BJ (cell line): ENCODE measurements around the gene COQ4. TPM values are rescaled to one million over a fixed set of nuclear protein-coding genes. Genes with fewer than 3 reads are reported as not detected.

Source experiments
- CTCF ChIA-PET: fragments of 350-600 bp; formaldehyde crosslinking; extraction: SDS; loops from one replicate; lab custom pipeline; 2021; ENCODE audit warnings: antibody characterized with exemption, inconsistent platforms; lab: Yijun Ruan, JAX
- POLR2A ChIA-PET: fragments of 300-600 bp; sonication (Branson Sonifier 250); formaldehyde crosslinking; extraction: SDS; loops from one replicate; lab custom pipeline; 2021; ENCODE audit warnings: antibody characterized with exemption; lab: Charles Lee
- DNase-seq: peaks from one replicate; pipeline ENCODE4 v3.0.0-alpha.2; 2011; ENCODE audit warnings: low read depth
- H3K27me3 ChIP-seq: 2 replicates; pipeline ENCODE4 v1.6.0; 2011; ENCODE audit warnings: low read length; ENCODE audit not compliant: control insufficient read depth, insufficient read depth
- H3K36me3 ChIP-seq: 2 replicates; pipeline ENCODE4 v1.5.1; 2011; ENCODE audit warnings: low read length; ENCODE audit not compliant: control insufficient read depth, insufficient read depth
- H3K4me3 ChIP-seq: 2 replicates; pipeline ENCODE4 v1.5.1; 2011; ENCODE audit warnings: low read depth, mild to moderate bottlenecking, control low read depth, low read length
- polyA plus RNA-seq: library from polyadenylated mRNA; depleted of rRNA; stranded (reverse); fragments of >200 nt; gene quantifications from 2 replicates; pipeline ENCODE4 v1.2.3, GENCODE V29; 2011
- TF ChIP-seq, protein P1 (sequence below): IDR thresholded peaks from 2 replicates; pipeline ENCODE4 v1.5.1; 2011; ENCODE audit warnings: low read depth, mild to moderate bottlenecking, control low read depth, inconsistent platforms, low read length, moderate library complexity; ENCODE audit not compliant: insufficient read depth

The COQ4 gene
- polyA plus RNA-seq, 1 experiment = 34.6 TPM

DNA sequence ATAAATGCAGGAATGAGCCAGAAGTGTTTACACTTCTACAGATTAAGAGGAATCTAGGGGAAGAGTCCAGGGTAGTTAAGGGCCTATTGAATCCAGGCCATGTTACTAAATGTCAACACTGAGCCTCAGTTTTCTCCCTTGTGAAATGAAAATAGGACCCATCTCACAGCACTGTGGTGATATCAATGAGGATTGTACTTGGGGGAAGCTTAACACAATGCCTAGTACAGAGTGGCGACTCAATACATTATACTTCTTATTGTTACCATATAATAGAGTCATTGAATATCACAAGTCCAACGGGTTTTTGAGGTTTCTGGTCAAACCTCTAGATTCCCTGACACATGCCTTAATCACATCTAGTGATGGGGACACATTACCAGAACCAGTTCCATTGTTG lies 5.0 kb upstream of the COQ4 start:
- TF ChIP-seq, protein P1, sequence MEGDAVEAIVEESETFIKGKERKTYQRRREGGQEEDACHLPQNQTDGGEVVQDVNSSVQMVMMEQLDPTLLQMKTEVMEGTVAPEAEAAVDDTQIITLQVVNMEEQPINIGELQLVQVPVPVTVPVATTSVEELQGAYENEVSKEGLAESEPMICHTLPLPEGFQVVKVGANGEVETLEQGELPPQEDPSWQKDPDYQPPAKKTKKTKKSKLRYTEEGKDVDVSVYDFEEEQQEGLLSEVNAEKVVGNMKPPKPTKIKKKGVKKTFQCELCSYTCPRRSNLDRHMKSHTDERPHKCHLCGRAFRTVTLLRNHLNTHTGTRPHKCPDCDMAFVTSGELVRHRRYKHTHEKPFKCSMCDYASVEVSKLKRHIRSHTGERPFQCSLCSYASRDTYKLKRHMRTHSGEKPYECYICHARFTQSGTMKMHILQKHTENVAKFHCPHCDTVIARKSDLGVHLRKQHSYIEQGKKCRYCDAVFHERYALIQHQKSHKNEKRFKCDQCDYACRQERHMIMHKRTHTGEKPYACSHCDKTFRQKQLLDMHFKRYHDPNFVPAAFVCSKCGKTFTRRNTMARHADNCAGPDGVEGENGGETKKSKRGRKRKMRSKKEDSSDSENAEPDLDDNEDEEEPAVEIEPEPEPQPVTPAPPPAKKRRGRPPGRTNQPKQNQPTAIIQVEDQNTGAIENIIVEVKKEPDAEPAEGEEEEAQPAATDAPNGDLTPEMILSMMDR = no peak
- no peaks in the 10 kb centered on the region for H3K27me3 ChIP-seq
- ChIA-PET POLR2A (no interaction called here), CTCF (no interaction called here)
- no peak for DNase-seq
- H3K4me3 ChIP-seq = no peak overlapping the region
- H3K36me3 ChIP-seq = peaks cover 10% of the 10 kb centered on the region

DNA sequence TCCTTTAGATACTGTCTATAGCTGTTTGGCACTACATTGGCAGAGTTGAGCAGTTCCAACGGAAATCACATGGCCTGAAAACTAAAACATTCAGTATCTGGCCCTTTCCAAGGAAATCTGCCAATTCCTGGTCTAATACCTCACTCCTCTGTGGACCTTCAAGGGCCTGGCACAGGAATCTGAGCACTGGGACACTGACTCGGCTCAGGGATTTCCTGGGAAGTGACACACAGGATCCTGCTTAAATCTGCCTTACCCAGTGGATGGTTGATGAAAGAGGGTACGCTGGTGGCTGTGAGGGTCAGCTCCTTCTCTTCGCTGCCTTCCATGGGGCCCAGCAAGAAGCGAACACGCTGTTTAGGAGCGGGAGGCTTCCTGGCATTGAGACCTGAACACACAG lies 1.3 kb upstream of the COQ4 start:
- CTCF ChIA-PET = interaction anchor here (0.5 to 1.2 kb wide), 2 partner anchors 26 to 152 kb away, joined by 3 read pairs; no protein-coding TSS in a partner anchor
- POLR2A ChIA-PET = no interaction called here
- no peak for DNase-seq
- TF ChIP-seq, protein P1 = no peak
- no peaks in the 10 kb centered on the region for H3K27me3 ChIP-seq
- H3K4me3 ChIP-seq = peak overlapping the region; percentile 64
- H3K36me3 ChIP-seq = peaks cover 9% of the 10 kb centered on the region

- ChIA-PET CTCF (interaction anchor here (0.5 to 1.2 kb wide), 3 partner anchors 25 to 153 kb away, joined by 3 read pairs; no protein-coding TSS in a partner anchor), POLR2A (no interaction called here)
- Histone ChIP-seq H3K27me3 (no peaks in the 10 kb centered on the region), H3K4me3 (peak overlapping the region; percentile 64), H3K36me3 (peaks cover 6% of the 10 kb centered on the region)
- TF ChIP-seq, protein P1 = no peak
- no peak for DNase-seq
Measured at GRCh38 chr9:128321879-128322403, 698 bp upstream of the COQ4 start.

GRCh38 chr9:128323212-128323730 lies 632 bp downstream of the COQ4 start:
- DNase-seq = no peak
- CTCF ChIA-PET = interaction anchor here (0.9 kb wide), 1 partner anchor 26 kb away, joined by 3 read pairs; no protein-coding TSS in a partner anchor

GRCh38 chr9:128323791-128324190 lies 1.2 kb downstream of the COQ4 start:
- no peaks in the 10 kb centered on the region for H3K27me3 ChIP-seq
- peak overlapping the region; percentile 64 for H3K4me3 ChIP-seq
- TF ChIP-seq, protein P1 = no peak
- ChIA-PET CTCF (interaction anchor here (0.9 to 1.6 kb wide), 2 partner anchors 10 to 26 kb away, joined by 3 to 4 read pairs; no protein-coding TSS in a partner anchor), POLR2A (no interaction called here)
- DNase-seq = no peak
- peaks cover 9% of the 10 kb centered on the region for H3K36me3 ChIP-seq

More at GRCh38 chr9:128323212-128323730, 632 bp downstream of the COQ4 start:
- Histone ChIP-seq H3K36me3 (peaks cover 8% of the 10 kb centered on the region), H3K27me3 (no peaks in the 10 kb centered on the region), H3K4me3 (peak overlapping the region; percentile 64)
- POLR2A ChIA-PET = no interaction called here
- TF ChIP-seq, protein P1 = no peak
